ENCODE data around the gene TENT5A. TPM values are rescaled to one million over a fixed set of nuclear protein-coding genes. Genes with fewer than 3 reads are reported as not detected.
A peak's percentile ranks its signal among the peaks of the same experiment; 100 is the strongest.

The TENT5A gene
- polyA plus RNA-seq, 1 donor from 2014 or later = 4.2 TPM

DNA sequence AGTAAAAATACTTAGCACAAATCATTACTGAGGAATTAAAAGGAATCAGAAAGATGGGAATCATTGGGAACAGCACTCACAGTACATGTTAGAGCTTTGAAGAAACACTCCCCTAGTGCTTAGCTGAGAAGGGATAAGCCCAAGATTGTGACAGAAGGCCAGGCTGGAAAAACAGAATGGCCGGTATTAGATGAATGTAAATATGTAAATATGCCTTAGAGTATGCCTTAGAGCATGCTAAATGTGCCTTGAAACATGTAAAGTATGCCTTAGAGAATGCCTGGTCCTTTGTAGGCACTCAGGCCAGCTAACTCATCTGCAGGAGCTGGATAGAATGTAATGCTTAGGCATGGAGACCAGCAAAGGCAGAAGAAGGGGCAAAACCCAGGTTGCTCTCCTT is 10.6 kb upstream of the TENT5A start:
- Mint-ChIP-seq H3K4me3 (no peak overlapping the region), H3K4me1 (no peaks in the 10 kb centered on the region), H3K27me3 (no peaks in the 10 kb centered on the region), H3K27ac (no peak overlapping the region), H3K9me3 (no peaks in the 10 kb centered on the region), H3K36me3 (no peaks in the 10 kb centered on the region)

DNA sequence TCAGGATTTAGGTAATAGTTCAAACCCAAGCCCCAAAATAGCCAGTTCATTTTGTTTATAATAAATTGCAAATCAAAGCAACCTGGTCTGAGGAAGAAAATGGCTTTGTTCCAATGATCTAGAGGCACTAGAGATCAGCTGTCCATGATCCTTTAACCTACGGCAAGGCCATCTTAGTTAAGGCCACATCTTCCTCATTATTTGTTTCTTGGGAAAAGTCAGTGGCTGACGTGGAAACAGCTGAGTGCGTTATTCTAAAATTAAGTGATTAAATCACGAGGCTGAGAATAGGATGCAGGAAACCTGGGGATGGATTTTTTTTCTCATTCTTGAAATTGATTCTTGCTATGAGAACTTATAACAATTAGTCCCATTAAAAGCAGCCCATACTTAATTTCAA is 10.1 kb upstream of the TENT5A start:
- H3K36me3 Mint-ChIP-seq = no peaks in the 10 kb centered on the region
- no peaks in the 10 kb centered on the region for H3K9me3 Mint-ChIP-seq
- H3K4me1 Mint-ChIP-seq = no peaks in the 10 kb centered on the region
- H3K4me3 Mint-ChIP-seq = no peak overlapping the region
- no peak overlapping the region for H3K27ac Mint-ChIP-seq
- H3K27me3 Mint-ChIP-seq = no peaks in the 10 kb centered on the region

DNA sequence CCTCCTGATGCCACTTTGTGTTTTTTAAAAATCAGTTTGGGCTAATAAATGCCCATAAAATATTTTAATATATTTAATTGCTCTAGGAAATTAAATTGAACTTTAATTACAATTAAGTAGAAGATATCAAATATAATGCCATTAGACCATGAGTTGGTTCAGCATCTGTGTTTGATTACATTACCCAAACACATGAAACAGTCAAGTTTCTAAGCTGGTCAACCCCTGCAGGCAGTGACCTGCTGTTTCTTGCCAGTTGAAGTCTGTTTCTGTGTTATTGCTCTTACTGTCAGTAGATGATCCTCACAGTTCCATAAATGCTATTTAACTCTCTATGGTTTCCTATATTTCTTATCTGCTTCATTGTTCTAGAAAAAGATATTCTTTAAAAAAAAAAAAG is 9.7 kb upstream of the TENT5A start:
- peaks cover 1% of the 10 kb centered on the region for H3K27me3 Mint-ChIP-seq
- no peak overlapping the region for H3K27ac Mint-ChIP-seq
- no peaks in the 10 kb centered on the region for H3K36me3 Mint-ChIP-seq
- no peak overlapping the region for H3K4me3 Mint-ChIP-seq
- H3K9me3 Mint-ChIP-seq = no peaks in the 10 kb centered on the region
- no peaks in the 10 kb centered on the region for H3K4me1 Mint-ChIP-seq

DNA sequence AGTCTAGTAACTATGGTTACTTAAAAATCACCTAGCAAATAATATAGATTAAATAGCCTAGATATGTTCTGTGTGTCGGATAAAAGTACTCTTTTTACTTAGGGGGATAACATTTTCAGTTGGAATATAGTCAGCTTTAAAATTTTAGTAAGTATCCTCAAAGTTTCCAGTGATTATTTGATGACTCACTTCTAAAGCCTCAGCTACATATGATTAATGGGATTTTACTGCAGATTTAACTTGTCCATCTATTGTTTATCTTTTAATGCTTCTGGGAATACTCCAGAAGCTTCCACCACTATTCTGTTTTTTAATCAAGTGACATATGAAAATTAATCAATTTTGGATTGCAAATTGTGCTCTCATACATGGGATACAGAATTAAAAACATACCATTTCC is 8.7 kb upstream of the TENT5A start:
- Mint-ChIP-seq H3K27ac (no peak overlapping the region), H3K9me3 (no peaks in the 10 kb centered on the region), H3K4me3 (no peak overlapping the region), H3K36me3 (no peaks in the 10 kb centered on the region), H3K4me1 (no peaks in the 10 kb centered on the region), H3K27me3 (peaks cover 3% of the 10 kb centered on the region)

DNA sequence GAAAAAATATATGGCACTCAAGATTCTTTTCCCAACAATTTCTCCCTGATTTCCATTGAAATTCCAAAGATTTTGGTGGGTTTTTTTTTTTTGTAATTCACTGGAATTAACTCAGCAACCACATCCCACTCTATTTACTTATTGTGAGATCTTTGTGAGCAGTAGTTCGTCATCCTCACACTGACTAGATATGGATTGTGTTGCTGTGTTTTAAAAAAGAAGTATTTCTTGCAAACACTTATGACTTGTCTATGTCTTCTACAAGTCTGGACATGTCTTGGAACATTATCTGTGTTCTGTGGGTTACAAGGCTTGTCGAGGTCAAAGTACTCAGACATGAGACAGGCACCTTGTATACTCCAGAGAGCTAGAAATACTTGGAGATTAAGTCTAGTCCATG is 7.3 kb upstream of the TENT5A start:
- Mint-ChIP-seq H3K4me3 (no peak overlapping the region), H3K27me3 (peaks cover 3% of the 10 kb centered on the region), H3K27ac (no peak overlapping the region), H3K36me3 (no peaks in the 10 kb centered on the region), H3K4me1 (no peaks in the 10 kb centered on the region), H3K9me3 (no peaks in the 10 kb centered on the region)

DNA sequence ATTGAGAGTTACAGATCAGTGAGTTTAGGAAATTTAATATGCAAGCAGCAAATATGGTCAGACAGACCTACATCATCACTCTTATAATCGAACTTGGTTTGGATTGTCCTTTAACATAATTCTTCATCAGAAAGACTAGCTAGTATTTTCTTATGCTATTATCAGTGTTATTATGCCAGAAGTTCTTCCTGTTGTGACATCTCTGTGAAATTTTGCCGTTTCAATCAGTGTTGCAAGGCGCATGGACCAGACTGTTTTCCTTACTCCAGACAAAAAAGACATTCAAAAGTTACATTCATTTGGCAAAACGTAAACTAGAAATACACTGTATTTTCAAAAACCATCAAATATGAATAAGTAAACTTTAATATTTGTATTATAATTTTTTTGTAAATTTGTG is 5.7 kb upstream of the TENT5A start:
- no peak overlapping the region for H3K27ac Mint-ChIP-seq
- H3K4me3 Mint-ChIP-seq = peak overlapping the region in 1 of 4 donors; percentile 54
- H3K9me3 Mint-ChIP-seq = no peaks in the 10 kb centered on the region
- no peaks in the 10 kb centered on the region for H3K4me1 Mint-ChIP-seq
- no peaks in the 10 kb centered on the region for H3K36me3 Mint-ChIP-seq
- H3K27me3 Mint-ChIP-seq = peaks cover 9% of the 10 kb centered on the region

DNA sequence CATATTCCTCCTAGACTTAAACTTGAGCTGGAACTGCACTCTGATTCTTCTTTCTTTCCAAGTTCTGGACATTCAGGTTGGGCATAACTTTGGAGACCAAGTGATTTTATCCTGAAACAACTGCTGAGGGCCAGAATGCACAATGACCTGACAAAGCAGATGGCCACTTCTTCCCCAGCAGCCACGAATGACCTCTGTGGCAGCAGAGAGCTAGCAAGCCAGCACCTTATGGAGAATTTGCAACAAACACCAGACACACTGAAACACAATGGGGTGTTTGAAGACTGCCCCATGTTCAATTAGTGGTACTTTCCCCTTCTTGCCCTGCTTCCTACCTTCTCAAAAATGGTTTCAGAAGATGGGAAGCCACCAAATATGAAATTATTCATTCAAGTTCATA is 4.2 kb upstream of the TENT5A start:
- Mint-ChIP-seq H3K4me3 (no peak overlapping the region), H3K27me3 (peaks cover 9% of the 10 kb centered on the region), H3K9me3 (no peaks in the 10 kb centered on the region), H3K36me3 (no peaks in the 10 kb centered on the region), H3K4me1 (peaks cover 0 to 9% (median 2%) of the 10 kb centered on the region in 3 donors), H3K27ac (no peak overlapping the region)

DNA sequence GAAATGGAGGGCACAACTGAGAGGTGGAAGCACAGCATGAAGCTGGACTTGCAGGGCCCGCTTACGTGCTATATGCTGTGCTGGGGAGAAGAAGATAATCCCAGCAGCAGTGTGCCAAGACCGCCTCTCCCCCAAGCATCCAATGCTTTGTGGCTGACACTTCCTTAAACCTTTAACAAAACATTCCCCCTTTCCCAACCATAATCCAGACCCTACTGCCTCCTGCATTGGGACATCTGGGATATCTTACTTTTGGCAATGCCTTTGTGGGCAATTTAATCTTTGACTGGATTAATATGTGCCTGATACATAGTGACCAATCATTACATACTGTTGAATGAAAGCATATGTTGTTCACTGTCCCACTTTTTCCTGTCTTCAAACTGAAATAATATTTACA is 3.1 kb upstream of the TENT5A start:
- Mint-ChIP-seq H3K27me3 (peaks cover 13% of the 10 kb centered on the region), H3K4me1 (peaks cover 4 to 19% (median 7%) of the 10 kb centered on the region in 3 donors)

DNA sequence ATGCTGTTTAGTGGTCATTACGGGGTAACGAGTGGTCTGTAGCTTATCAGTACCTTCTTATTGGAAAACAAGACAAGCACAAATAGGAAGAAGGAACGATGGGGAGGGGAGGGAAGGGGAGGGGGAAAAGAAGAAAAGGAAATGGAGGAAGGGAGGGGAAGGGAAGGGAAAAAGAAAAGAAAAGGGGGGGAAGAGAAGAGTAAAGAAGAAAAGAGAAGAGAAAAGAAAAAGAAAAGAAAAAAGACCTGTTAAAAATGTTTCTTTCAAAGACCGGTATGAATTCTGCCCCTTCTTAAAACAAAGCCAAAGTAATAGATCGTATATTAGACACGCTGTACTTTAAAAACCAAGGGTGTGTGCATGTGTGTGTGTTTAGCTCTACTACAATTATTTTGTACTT is 2.4 kb upstream of the TENT5A start:
- H3K4me3 Mint-ChIP-seq = peak overlapping the region in 1 of 4 donors; percentile 11

More for the DNA sequence above, 3.1 kb upstream of the TENT5A start:
- peak overlapping the region in 1 of 4 donors; percentile 11 for H3K4me3 Mint-ChIP-seq
- H3K27ac Mint-ChIP-seq = no peak overlapping the region
- H3K9me3 Mint-ChIP-seq = peaks cover 0 to 2% (median 0%) of the 10 kb centered on the region in 3 donors
- H3K36me3 Mint-ChIP-seq = no peaks in the 10 kb centered on the region

DNA sequence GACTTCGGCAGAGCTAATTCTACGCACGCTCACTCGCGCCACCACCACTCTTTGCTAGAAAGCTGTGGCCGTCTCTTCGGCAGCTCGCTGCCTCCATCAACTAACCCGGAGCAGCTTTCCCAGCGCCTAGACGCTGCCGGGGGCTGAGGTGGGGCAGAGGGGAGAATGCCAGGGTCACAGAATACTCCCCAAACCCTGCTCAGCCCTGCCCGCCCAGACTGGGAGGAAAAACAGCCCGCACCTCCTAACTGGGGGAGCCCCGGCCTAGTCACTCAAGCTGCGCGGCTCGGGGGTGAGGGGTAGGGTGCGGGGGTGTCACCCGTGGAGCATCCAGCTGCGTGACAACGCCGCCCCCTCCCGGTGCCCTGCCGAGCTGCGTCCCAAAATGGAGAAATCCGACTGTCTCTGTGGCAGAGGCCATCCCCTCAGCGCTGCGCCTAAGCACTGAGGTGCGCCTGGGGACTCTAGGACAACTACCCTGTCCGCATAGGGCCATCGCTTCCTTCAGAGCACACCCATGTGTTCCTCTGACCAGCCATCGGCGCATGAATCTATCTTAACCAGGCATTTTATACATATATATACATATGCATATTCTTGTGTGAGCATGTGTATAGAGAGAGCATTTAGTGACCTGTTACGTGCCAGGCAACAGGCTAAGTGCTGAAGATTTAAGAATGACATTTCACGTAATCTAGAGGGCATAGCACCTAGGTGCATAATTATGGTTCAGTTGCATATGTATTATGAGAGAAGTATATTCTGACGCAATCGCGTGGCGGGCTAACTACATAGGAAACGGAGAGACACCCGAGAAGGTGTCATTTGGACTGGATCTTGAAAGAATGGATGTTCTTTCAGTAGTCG is 1.5 kb upstream of the TENT5A start:
- peaks cover 14% of the 10 kb centered on the region for H3K27me3 Mint-ChIP-seq
- peak overlapping the region; percentile 91 to 97 (median 92) for H3K27ac Mint-ChIP-seq
- peak overlapping the region; percentile 94 to 99 (median 98) for H3K4me3 Mint-ChIP-seq
- peaks cover 0 to 2% (median 0%) of the 10 kb centered on the region in 3 donors for H3K9me3 Mint-ChIP-seq
- H3K36me3 Mint-ChIP-seq = no peaks in the 10 kb centered on the region
- peaks cover 13 to 25% (median 20%) of the 10 kb centered on the region in 3 donors for H3K4me1 Mint-ChIP-seq

More for the DNA sequence above, 2.4 kb upstream of the TENT5A start:
- Mint-ChIP-seq H3K27ac (no peak overlapping the region), H3K9me3 (peaks cover 0 to 2% (median 0%) of the 10 kb centered on the region in 3 donors), H3K36me3 (no peaks in the 10 kb centered on the region), H3K4me1 (peaks cover 10 to 25% (median 11%) of the 10 kb centered on the region in 3 donors), H3K27me3 (peaks cover 14% of the 10 kb centered on the region)

DNA sequence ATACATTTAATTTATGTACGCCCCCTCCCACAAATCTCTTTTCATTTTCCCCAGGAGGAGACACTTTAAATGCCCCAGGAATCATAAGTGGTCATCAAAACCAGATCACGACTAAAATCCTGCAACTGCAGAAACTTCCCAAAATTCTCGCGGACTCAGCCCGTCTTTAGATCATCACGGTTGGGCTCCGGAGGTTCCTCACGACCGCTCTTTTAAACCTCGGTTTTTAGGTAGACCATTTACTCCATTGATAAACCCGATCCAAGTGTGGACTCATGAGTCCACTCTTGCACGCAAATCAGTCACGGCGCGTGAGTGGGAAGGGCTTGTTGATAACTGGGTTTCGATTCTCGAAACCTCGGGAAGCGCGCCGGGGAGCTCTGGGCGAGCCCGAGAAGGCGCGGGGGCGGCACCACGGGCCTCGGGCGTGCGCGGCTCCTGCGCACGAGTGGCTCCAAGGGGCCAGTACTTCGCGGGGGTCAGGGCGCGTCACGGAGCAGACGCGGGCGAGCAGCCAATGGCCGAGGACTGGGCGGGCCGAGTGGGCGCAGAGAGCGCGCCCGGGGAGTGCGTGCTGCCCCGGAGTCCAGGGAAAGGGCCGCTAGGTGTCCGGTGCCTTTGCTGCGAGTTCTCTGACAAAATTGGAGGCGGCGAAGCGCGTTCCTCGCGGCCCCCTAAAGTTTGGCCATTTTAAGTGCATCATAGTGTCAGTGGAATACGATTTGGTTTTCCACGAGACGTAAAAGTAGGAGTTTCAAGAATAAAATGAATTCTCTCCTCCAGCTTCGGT is 635 bp upstream of the TENT5A start:
- no peaks in the 10 kb centered on the region for H3K36me3 Mint-ChIP-seq
- peak overlapping the region; percentile 94 to 99 (median 98) for H3K4me3 Mint-ChIP-seq
- peaks cover 14% of the 10 kb centered on the region for H3K27me3 Mint-ChIP-seq
- peak overlapping the region; percentile 91 to 97 (median 92) for H3K27ac Mint-ChIP-seq
- H3K9me3 Mint-ChIP-seq = peaks cover 0 to 2% (median 0%) of the 10 kb centered on the region in 3 donors
- peaks cover 15 to 33% (median 21%) of the 10 kb centered on the region in 3 donors for H3K4me1 Mint-ChIP-seq

DNA sequence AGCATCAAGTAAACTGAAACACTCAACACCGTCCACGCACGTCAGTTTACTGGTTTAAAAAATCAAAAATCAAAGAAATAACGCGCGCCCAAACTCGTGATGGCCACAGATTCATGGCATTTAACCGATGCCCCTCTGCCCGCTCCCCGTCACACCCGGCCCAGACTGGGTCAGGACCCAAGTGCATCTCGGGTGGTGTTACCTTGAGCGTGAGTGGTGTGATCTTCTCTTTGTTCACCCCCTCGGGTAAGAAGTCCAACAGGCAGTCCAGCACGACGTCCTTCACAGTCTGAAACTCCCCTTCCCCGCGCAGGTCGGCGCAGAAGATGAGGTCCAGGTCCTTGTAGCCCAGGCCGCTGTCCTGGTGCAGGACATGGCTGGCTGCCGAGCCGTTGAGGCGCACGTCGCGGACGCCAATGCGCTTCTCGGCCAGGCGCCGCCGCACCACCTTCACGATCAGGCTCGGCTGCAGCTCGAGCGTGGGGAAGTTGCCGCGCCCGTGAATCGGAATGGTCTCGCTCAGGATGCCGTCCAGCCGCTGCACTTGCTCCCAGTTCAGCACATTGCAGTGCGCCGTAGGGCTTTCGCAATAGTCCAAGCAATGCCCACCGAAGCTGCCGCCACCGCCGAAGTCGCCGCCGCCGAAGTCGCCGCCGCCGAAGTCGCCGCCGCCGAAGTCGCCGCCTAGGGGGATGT is 945 bp downstream of the TENT5A start:
- no peaks in the 10 kb centered on the region for H3K36me3 Mint-ChIP-seq
- H3K27ac Mint-ChIP-seq = peak overlapping the region; percentile 54 to 97 (median 84)
- H3K9me3 Mint-ChIP-seq = peaks cover 0 to 2% (median 0%) of the 10 kb centered on the region in 3 donors
- H3K4me3 Mint-ChIP-seq = peak overlapping the region; percentile 94 to 99 (median 98)
- peaks cover 13% of the 10 kb centered on the region for H3K27me3 Mint-ChIP-seq
- peaks cover 15 to 33% (median 25%) of the 10 kb centered on the region in 3 donors for H3K4me1 Mint-ChIP-seq

DNA sequence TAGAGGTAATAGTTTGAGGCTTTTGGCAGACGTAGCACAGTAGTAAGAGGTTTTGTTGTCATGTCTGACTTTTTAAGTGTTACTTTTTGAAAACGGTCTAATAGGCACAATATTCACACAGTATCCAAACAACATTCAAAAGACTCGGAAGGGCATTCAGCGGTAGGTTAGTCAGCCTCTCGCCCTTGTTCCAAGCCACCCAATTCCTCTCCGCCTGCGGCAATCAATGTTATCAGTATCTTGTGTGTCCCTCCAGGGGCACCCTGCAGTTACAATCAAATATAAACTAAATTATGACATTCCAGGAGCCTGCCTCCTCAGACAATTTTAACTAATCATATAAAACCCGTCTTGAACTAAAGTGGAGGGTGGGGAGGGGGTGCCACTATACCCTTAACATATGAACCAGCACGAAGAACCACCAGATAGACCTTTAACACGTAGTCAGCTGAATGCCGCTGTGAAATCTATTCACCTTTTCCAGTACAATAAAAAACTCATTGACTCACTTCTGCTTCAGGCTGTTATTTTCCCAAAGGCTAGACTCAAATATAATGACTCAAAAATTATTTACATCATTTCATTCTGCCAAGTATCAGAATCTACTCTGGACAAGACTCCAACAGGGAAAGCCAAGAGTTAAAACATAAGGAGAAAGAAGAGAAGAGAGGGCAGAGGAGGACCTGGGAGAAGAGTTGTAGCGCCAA is 1.6 kb downstream of the TENT5A start:
- Mint-ChIP-seq H3K9me3 (peaks cover 0 to 2% (median 0%) of the 10 kb centered on the region in 3 donors), H3K4me3 (peak overlapping the region; percentile 94 to 99 (median 98)), H3K27me3 (peaks cover 14% of the 10 kb centered on the region), H3K27ac (peak overlapping the region in 2 of 3 donors; percentile 84 to 97), H3K4me1 (peaks cover 15 to 33% (median 28%) of the 10 kb centered on the region in 3 donors), H3K36me3 (no peaks in the 10 kb centered on the region)

DNA sequence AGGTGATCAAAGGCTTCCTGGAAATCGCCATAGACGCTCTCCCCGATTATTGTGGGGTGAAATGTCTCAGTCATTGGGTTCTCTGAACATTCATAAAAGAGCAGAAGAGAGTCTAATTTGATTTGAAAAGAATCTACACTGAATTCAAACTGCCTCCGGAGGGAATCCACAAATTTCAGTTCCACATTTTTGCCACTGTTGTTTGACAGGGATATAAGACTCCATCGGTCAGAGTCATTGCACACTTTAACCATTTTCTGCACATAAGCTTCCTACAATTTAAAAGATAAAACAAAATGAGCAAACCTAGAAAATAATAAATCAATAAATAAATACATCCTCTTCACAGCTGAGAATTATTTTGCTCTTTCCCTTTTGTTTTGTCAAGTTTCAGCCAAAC is 2.3 kb downstream of the TENT5A start:
- Mint-ChIP-seq H3K36me3 (no peaks in the 10 kb centered on the region), H3K27me3 (peaks cover 14% of the 10 kb centered on the region), H3K27ac (peak overlapping the region in 1 of 3 donors; percentile 97), H3K4me1 (peaks cover 16 to 35% (median 31%) of the 10 kb centered on the region in 3 donors), H3K4me3 (peak overlapping the region; percentile 94 to 99 (median 98)), H3K9me3 (peaks cover 0 to 2% (median 0%) of the 10 kb centered on the region in 3 donors)
